H9 (cell line): Measurements from ENCODE around the gene GYS2. TPM values are rescaled to one million over a fixed set of nuclear protein-coding genes. Genes with fewer than 3 reads are reported as not detected.
A peak's percentile ranks its signal among the peaks of the same experiment; 100 is the strongest.

Source experiments
- DNase-seq: peaks from one replicate; pipeline ENCODE4 v3.0.0-alpha.2; 2017
- H2AFZ ChIP-seq: one replicate; pipeline ENCODE4 v1.6.1; 2013; ENCODE audit warnings: mild to moderate bottlenecking, low read length, control low read depth, moderate library complexity
- H2AK5ac ChIP-seq: 2 replicates; pipeline ENCODE4 v1.6.1; 2013; ENCODE audit warnings: low read length, control low read depth, mixed read lengths; ENCODE audit not compliant: insufficient read length
- H2BK120ac ChIP-seq: one replicate; pipeline ENCODE4 v1.6.1; 2013; ENCODE audit warnings: low read depth, mild to moderate bottlenecking, low read length, control low read depth, inconsistent platforms; ENCODE audit not compliant: poor library complexity, severe bottlenecking
- H2BK12ac ChIP-seq: 2 replicates; pipeline ENCODE4 v1.6.1; 2013; ENCODE audit warnings: low read length, control low read depth, mixed read lengths, low read depth; ENCODE audit not compliant: insufficient read length
- H2BK15ac ChIP-seq: 2 replicates; pipeline ENCODE4 v1.6.1; 2013; ENCODE audit warnings: low read depth, low read length, control low read depth
- H2BK20ac ChIP-seq: one replicate; pipeline ENCODE4 v1.6.1; 2013; ENCODE audit warnings: low read depth, mild to moderate bottlenecking, low read length, control low read depth, inconsistent platforms; ENCODE audit not compliant: poor library complexity, severe bottlenecking
- H2BK5ac ChIP-seq: 2 replicates; pipeline ENCODE4 v1.6.1; 2013; ENCODE audit warnings: low read length, control low read depth, mixed read lengths; ENCODE audit not compliant: insufficient read length
- H3K14ac ChIP-seq: 2 replicates; pipeline ENCODE4 v1.6.1; 2013; ENCODE audit warnings: low read length, control low read depth; ENCODE audit not compliant: insufficient read depth
- H3K18ac ChIP-seq: 2 replicates; pipeline ENCODE4 v1.6.1; 2013; ENCODE audit warnings: low read depth, mild to moderate bottlenecking, mixed read lengths, low read length, control low read depth; ENCODE audit not compliant: insufficient read length
- H3K23ac ChIP-seq: 2 replicates; pipeline ENCODE4 v1.6.1; 2013; ENCODE audit warnings: low read length, control low read depth, mixed read lengths, low read depth; ENCODE audit not compliant: insufficient read length
- H3K23me2 ChIP-seq: 2 replicates; pipeline ENCODE4 v1.6.1; 2013; ENCODE audit warnings: low read depth, mild to moderate bottlenecking, mixed read lengths, low read length, control low read depth; ENCODE audit not compliant: insufficient read length, poor library complexity, severe bottlenecking
- H3K27ac ChIP-seq: 2 replicates; pipeline ENCODE4 v1.5.1; 2013; ENCODE audit warnings: low read length, control low read depth, mixed read lengths, low read depth; ENCODE audit not compliant: insufficient read length
- H3K27me3 ChIP-seq: 2 replicates; pipeline ENCODE4 v1.6.1; 2013; ENCODE audit warnings: low read length, control low read depth, inconsistent platforms; ENCODE audit not compliant: insufficient read depth
- H3K4ac ChIP-seq: 2 replicates; pipeline ENCODE4 v1.6.1; 2013; ENCODE audit warnings: low read depth, mild to moderate bottlenecking, control low read depth, inconsistent platforms, low read length, moderate library complexity
- H3K4me1 ChIP-seq: 2 replicates; pipeline ENCODE4 v1.6.1; 2013; ENCODE audit warnings: low read length, control low read depth, inconsistent platforms; ENCODE audit not compliant: insufficient read depth
- H3K4me2 ChIP-seq: 2 replicates; pipeline ENCODE4 v1.6.1; 2013; ENCODE audit warnings: low read length, control low read depth, mixed read lengths; ENCODE audit not compliant: insufficient read length, insufficient read depth
- H3K56ac ChIP-seq: 2 replicates; pipeline ENCODE4 v1.6.1; 2013; ENCODE audit warnings: low read depth, mild to moderate bottlenecking, mixed read lengths, low read length, control low read depth; ENCODE audit not compliant: insufficient read length
- H3K79me1 ChIP-seq: 2 replicates; pipeline ENCODE4 v1.6.1; 2013; ENCODE audit warnings: low read depth, mild to moderate bottlenecking, moderate library complexity, low read length, control low read depth, inconsistent platforms; ENCODE audit not compliant: insufficient read depth, poor library complexity, severe bottlenecking
- H3K79me2 ChIP-seq: 2 replicates; pipeline ENCODE4 v1.6.1; 2013; ENCODE audit warnings: low read length, control low read depth, inconsistent platforms; ENCODE audit not compliant: insufficient read depth
- H3K9ac ChIP-seq: 2 replicates; pipeline ENCODE4 v1.6.1; 2013; ENCODE audit warnings: low read length, control low read depth, mixed read lengths; ENCODE audit not compliant: insufficient read length; ENCODE audit errors: extremely low read depth
- H3K9me3 ChIP-seq: one replicate; pipeline ENCODE4 v1.6.1; 2013; ENCODE audit warnings: low read depth, low read length, inconsistent platforms; ENCODE audit not compliant: control insufficient read depth
- H3T11ph ChIP-seq: one replicate; pipeline ENCODE4 v1.6.1; 2013; ENCODE audit warnings: mild to moderate bottlenecking, low read length, control low read depth, inconsistent platforms
- H4K20me1 ChIP-seq: one replicate; pipeline ENCODE4 v1.6.1; 2013; ENCODE audit not compliant: control insufficient read depth, insufficient read length, insufficient read depth
- H4K5ac ChIP-seq: 2 replicates; pipeline ENCODE4 v1.6.1; 2013; ENCODE audit warnings: low read depth, mild to moderate bottlenecking, mixed read lengths, low read length, control low read depth; ENCODE audit not compliant: insufficient read length
- H4K8ac ChIP-seq: replicated peaks from 2 replicates; pipeline ENCODE4 v1.6.1; 2013; ENCODE audit warnings: low read length, control low read depth, mixed read lengths, low read depth; ENCODE audit not compliant: insufficient read length
- H4K91ac ChIP-seq: 2 replicates; pipeline ENCODE4 v1.6.1; 2013; ENCODE audit warnings: low read depth, mild to moderate bottlenecking, moderate library complexity, mixed read lengths, low read length, control low read depth; ENCODE audit not compliant: insufficient read length
- H3K27ac Mint-ChIP-seq, 3 experiments: 2 replicates in 2 of 3; 3 replicates in 1 of 3; pipeline ENCODE4 v1.8.0; 2020 to 2021; ENCODE audit warnings: mixed read lengths in 3 of 3, mild to moderate bottlenecking in 1 of 3, moderate library complexity in 1 of 3
- H3K27me3 Mint-ChIP-seq: 2 replicates; pipeline ENCODE4 v1.8.0; 2021; ENCODE audit warnings: low read depth, mild to moderate bottlenecking, moderate library complexity, mixed read lengths
- H3K36me3 Mint-ChIP-seq, 3 experiments: 2 replicates in 2 of 3; 3 replicates in 1 of 3; pipeline ENCODE4 v1.8.0; 2020 to 2021; ENCODE audit warnings: low read depth in 3 of 3, mixed read lengths in 3 of 3; ENCODE audit not compliant: insufficient read depth in 1 of 3
- H3K4me1 Mint-ChIP-seq, 2 experiments: 2 replicates each; pipeline ENCODE4 v1.8.0; 2020; ENCODE audit warnings: mixed read lengths in 2 of 2
- H3K4me3 Mint-ChIP-seq, 2 experiments: 2 replicates in 1 of 2; 3 replicates in 1 of 2; pipeline ENCODE4 v1.8.0; 2020 to 2021; ENCODE audit warnings: mild to moderate bottlenecking in 2 of 2, mixed read lengths in 2 of 2, moderate library complexity in 1 of 2
- H3K9me3 Mint-ChIP-seq, 2 experiments: 2 replicates in 1 of 2; 3 replicates in 1 of 2; pipeline ENCODE4 v1.8.0; 2020; ENCODE audit warnings: mild to moderate bottlenecking in 2 of 2, mixed read lengths in 2 of 2, moderate library complexity in 1 of 2
- WGBS: extraction: QIAGEN DNeasy Blood & Tissue Kit; methylation state at CpG from one replicate; pipeline ENCODE4 v1.1.7; 2013; ENCODE audit warnings: missing lambda C conversion rate, low lambda C conversion rate, mixed read lengths; ENCODE audit not compliant: insufficient read length; ENCODE audit errors: extremely low coverage; 5-methylcytosine and 5-hydroxymethylcytosine counted together
- total RNA-seq: library from RNA; stranded (reverse); gene quantifications from 2 replicates; pipeline ENCODE4 v1.2.1, GENCODE V29; 2021
- TF ChIP-seq, protein P1 (sequence below): fragments of 200-600 bp; sonication (generic); conservative IDR thresholded peaks from 3 replicates; pipeline ENCODE4 v1.8.0; 2021; ENCODE audit warnings: antibody characterized with exemption, mild to moderate bottlenecking

The GYS2 gene
- total RNA-seq, 1 experiment from 2014 or later: not detected

GRCh38 chr12:21507849-21508248 is 96.8 kb downstream of the GYS2 start:
- Histone ChIP-seq H2AK5ac (no peak overlapping the region), H3K23me2 (no peaks in the 10 kb centered on the region), H3K14ac (no peak overlapping the region), H3K18ac (no peak overlapping the region), H3K4me1 (no peaks in the 10 kb centered on the region), H2BK20ac (no peak overlapping the region), H3K27me3 (no peaks in the 10 kb centered on the region), H4K91ac (no peak overlapping the region), H3K79me2 (peaks cover 9% of the 10 kb centered on the region; the same call in 1 of the 2 replicates), H3K9ac (no peak overlapping the region), H2AFZ (no peak overlapping the region), H4K5ac (no peak overlapping the region), H3T11ph (no peak overlapping the region), H3K56ac (no peak overlapping the region), H3K23ac (no peak overlapping the region), H2BK12ac (no peak overlapping the region), H3K4me2 (no peak overlapping the region), H3K79me1 (peaks cover 2% of the 10 kb centered on the region), H2BK120ac (no peak overlapping the region), H3K27ac (no peak overlapping the region), H2BK15ac (no peak overlapping the region), H3K4ac (no peak overlapping the region), H3K9me3 (no peaks in the 10 kb centered on the region), H4K8ac (no peak overlapping the region), H4K20me1 (no peaks in the 10 kb centered on the region), H2BK5ac (no peak overlapping the region)
- no peak for DNase-seq
- Mint-ChIP-seq H3K27me3 (no peaks in the 10 kb centered on the region), H3K4me1 (peaks cover 2 to 4% of the 10 kb centered on the region in 2 experiments), H3K36me3 (peaks cover 2 to 29% (median 14%) of the 10 kb centered on the region in 3 experiments; a peak in 5 of 7 replicates), H3K27ac (0 out of 7 replicates have a peak overlapping the region, but pooled peaks of 1 of the 3 experiments have one; percentile 48), H3K4me3 (no peak overlapping the region), H3K9me3 (no peaks in the 10 kb centered on the region)
- WGBS: no CpG with 5 or more reads among the region's 2 CpGs
- TF ChIP-seq, protein P1, sequence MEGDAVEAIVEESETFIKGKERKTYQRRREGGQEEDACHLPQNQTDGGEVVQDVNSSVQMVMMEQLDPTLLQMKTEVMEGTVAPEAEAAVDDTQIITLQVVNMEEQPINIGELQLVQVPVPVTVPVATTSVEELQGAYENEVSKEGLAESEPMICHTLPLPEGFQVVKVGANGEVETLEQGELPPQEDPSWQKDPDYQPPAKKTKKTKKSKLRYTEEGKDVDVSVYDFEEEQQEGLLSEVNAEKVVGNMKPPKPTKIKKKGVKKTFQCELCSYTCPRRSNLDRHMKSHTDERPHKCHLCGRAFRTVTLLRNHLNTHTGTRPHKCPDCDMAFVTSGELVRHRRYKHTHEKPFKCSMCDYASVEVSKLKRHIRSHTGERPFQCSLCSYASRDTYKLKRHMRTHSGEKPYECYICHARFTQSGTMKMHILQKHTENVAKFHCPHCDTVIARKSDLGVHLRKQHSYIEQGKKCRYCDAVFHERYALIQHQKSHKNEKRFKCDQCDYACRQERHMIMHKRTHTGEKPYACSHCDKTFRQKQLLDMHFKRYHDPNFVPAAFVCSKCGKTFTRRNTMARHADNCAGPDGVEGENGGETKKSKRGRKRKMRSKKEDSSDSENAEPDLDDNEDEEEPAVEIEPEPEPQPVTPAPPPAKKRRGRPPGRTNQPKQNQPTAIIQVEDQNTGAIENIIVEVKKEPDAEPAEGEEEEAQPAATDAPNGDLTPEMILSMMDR: no peak
